Upper lobe of left lung (tissue), 6 donors: ENCODE results near the gene HMGB1. TPM values are rescaled to one million over a fixed set of nuclear protein-coding genes. Genes with fewer than 3 reads are reported as not detected.

ENCODE experiments used
- ATAC-seq, 2 donors: fragments of 200-7000 bp; cut with Tn5 transposase; one replicate each; pipeline ENCODE4 v1.9.1; 2022; ENCODE audit warnings: mild to moderate bottlenecking in 2 of 2, moderate library complexity in 2 of 2; ENCODE audit not compliant: low FRiP score in 2 of 2
- DNase-seq, 2 donors: peaks; one replicate each; pipeline ENCODE4 v3.0.0-alpha.2; 2019 to 2020
- H3K27ac ChIP-seq, 4 donors: fragments of 200-600 bp; sonication (generic); one replicate each; pipeline ENCODE4 v1.5.1; 2016 to 2019
- H3K27me3 ChIP-seq, 4 donors: fragments of 200-600 bp; sonication (generic); one replicate each; pipeline ENCODE4 v1.5.1; 2017 to 2019
- H3K36me3 ChIP-seq, 4 donors: fragments of 200-600 bp; sonication (generic); one replicate each; pipeline ENCODE4 v1.5.1; 2016 to 2019
- H3K4me1 ChIP-seq, 4 donors: fragments of 200-600 bp; sonication (generic); one replicate each; pipeline ENCODE4 v1.5.1; 2018 to 2019
- H3K4me3 ChIP-seq, 4 donors: fragments of 200-600 bp; sonication (generic); one replicate each; pipeline ENCODE4 v1.5.1; 2017 to 2019; ENCODE audit warnings: mild to moderate bottlenecking in 2 of 4, moderate library complexity in 1 of 4
- H3K9me3 ChIP-seq, 4 donors: fragments of 200-600 bp; sonication (generic); one replicate each; pipeline ENCODE4 v1.5.1; 2018 to 2019
- EP300 ChIP-seq, 4 donors: sonication (generic); formaldehyde crosslinking; IDR thresholded peaks; one replicate each; pipeline ENCODE4 v1.5.1; 2017; ENCODE audit warnings: antibody characterized with exemption in 4 of 4, control low read depth in 2 of 4
- POLR2A ChIP-seq, 4 donors: fragments of 450-650 bp; IDR thresholded peaks; one replicate each; pipeline ENCODE4 v1.5.1; 2016 to 2017; ENCODE audit warnings: antibody characterized with exemption in 4 of 4, mild to moderate bottlenecking in 2 of 4
- POLR2AphosphoS5 ChIP-seq, 2 donors: sonication (generic); formaldehyde crosslinking; IDR thresholded peaks; one replicate each; pipeline ENCODE4 v1.5.1; 2017; ENCODE audit warnings: antibody characterized with exemption in 2 of 2
- WGBS, 2 donors: methylation state at CpG; one replicate each; pipeline ENCODE4 v1.1.5; 2017 to 2018; 5-methylcytosine and 5-hydroxymethylcytosine counted together
- total RNA-seq, 6 donors: library from RNA; depleted of rRNA in 4 of 6; stranded (reverse); fragments of >200 nt in 4 of 6; gene quantifications; one replicate each; pipeline versions ENCODE4 v1.1.0 to v1.2.1, GENCODE V29; 2016 to 2021
- TF ChIP-seq, protein P1 (sequence below), 6 experiments: fragments of 450-650 bp in 4 of 6; fragments of 200-600 bp in 2 of 6; sonication (generic) in 2 of 6; IDR thresholded peaks; one replicate each; pipeline ENCODE4 v1.5.1; 2016 to 2019; ENCODE audit warnings: antibody characterized with exemption in 6 of 6
- donor health status: DM: no; HTN: no; CAD: no; lungs with moderate emphysema.
- donor health status: DM: no; HTN: yes; CAD: no; lungs with severe emphysema.

Gene HMGB1
- total RNA-seq, 6 donors from 2014 or later = 124 to 300 (median 195) TPM

DNA sequence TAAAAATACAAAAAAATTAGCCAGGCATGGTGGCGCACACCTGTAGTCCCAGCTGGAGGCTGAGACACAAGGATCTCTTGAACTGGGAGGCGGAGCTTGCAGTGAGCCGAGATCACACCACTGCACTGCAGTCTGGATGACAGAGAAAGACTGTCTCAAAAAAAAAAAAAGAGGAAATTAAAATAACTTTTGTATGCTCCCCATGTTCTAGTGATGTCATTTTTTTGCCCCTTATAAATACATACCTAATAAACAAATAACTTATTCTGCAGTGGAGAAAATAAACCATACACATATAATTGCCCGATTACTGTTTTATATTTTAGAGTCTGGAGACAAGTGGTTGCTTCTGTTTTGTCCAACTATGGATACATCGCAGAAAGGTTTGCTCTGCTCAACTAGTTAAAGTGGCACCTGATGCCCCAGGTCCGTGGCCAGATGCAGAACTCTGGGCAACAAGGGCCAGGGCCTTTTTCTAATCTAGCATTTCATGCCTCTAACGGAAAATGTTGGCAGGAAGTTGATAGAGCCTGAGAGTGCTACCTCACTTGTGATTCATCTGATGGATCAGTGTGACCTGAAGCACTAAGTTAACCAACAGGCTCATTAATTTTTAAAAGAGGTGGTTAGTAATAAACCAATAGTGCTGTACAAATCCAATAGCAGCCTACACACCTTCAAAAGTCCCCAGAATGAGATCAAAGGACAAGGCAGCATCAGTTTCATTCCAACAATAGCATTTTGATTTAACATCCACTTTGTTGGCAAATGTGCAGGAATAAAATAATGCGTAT is 24.6 kb downstream of the HMGB1 start:
- peaks cover 8 to 12% (median 11%) of the 10 kb centered on the region in 4 donors for H3K4me1 ChIP-seq
- no peak overlapping the region for H3K4me3 ChIP-seq
- H3K27me3 ChIP-seq = no peaks in the 10 kb centered on the region
- WGBS, 2 donors = 55 to 78% methylated on average over 8 of the region's 8 CpGs
- TF ChIP-seq, protein P1, sequence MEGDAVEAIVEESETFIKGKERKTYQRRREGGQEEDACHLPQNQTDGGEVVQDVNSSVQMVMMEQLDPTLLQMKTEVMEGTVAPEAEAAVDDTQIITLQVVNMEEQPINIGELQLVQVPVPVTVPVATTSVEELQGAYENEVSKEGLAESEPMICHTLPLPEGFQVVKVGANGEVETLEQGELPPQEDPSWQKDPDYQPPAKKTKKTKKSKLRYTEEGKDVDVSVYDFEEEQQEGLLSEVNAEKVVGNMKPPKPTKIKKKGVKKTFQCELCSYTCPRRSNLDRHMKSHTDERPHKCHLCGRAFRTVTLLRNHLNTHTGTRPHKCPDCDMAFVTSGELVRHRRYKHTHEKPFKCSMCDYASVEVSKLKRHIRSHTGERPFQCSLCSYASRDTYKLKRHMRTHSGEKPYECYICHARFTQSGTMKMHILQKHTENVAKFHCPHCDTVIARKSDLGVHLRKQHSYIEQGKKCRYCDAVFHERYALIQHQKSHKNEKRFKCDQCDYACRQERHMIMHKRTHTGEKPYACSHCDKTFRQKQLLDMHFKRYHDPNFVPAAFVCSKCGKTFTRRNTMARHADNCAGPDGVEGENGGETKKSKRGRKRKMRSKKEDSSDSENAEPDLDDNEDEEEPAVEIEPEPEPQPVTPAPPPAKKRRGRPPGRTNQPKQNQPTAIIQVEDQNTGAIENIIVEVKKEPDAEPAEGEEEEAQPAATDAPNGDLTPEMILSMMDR (IDR thresholded peaks at IDR 0.05) = no peak
- TF ChIP-seq POLR2A (IDR thresholded peaks at IDR 0.05) (no peak), POLR2AphosphoS5 (IDR thresholded peaks at IDR 0.05) (no peak), EP300 (IDR thresholded peaks at IDR 0.05) (no peak)
- no peak for DNase-seq
- no peak overlapping the region for H3K27ac ChIP-seq
- no peaks in the 10 kb centered on the region for H3K9me3 ChIP-seq
- ATAC-seq = no peak
- H3K36me3 ChIP-seq = no peaks in the 10 kb centered on the region

DNA sequence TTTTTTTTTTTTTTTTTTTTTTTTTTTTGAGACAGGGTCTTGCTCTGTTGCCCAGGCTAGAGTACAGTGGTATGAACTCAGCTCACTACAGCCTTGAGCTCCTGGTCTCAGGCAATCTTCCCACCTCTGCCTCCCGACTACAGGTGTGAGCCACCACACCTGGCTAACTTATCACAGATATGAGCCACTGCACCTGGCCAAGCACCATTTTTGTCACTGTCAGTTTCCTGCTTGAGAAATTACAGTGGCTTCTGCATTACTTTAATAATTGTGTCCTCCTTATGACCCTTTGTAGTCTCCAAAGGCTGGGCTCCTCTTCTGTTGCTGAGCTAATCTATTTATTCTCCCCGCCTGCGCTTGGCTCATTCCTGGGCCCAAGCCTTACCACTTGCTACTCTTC is 27.4 kb downstream of the HMGB1 start:
- TF ChIP-seq POLR2AphosphoS5 (IDR thresholded peaks at IDR 0.05) (no peak), EP300 (IDR thresholded peaks at IDR 0.05) (no peak), POLR2A (IDR thresholded peaks at IDR 0.05) (no peak)
- TF ChIP-seq, protein P1 (IDR thresholded peaks at IDR 0.05) = no peak
- Histone ChIP-seq H3K36me3 (no peaks in the 10 kb centered on the region), H3K9me3 (no peaks in the 10 kb centered on the region), H3K27ac (no peak overlapping the region), H3K4me1 (no peaks in the 10 kb centered on the region), H3K4me3 (no peak overlapping the region), H3K27me3 (no peaks in the 10 kb centered on the region)
- WGBS, 2 donors = 93 to 98% methylated on average over 3 of the region's 3 CpGs
- no peak for DNase-seq
- ATAC-seq = no peak

DNA sequence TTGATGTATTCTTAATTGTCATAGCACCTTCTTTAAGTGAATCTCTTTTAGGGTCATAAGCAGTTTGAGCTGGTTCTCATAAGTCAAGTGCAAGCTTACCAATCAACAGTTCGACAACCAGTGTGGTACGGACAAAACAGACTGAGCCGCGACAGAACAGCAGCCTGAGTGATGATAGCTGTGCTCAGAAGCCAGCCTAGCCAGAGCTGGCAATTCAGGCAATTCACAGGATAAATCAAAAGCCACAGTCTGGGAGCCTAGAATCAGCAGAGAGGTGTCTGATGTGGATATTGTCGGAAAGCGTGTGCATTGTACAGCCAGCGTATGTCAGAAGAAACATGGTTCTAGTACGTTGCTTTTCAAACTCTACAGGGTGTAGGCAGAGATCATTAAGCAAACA is 28.6 kb downstream of the HMGB1 start:
- no peak for ATAC-seq

DNA sequence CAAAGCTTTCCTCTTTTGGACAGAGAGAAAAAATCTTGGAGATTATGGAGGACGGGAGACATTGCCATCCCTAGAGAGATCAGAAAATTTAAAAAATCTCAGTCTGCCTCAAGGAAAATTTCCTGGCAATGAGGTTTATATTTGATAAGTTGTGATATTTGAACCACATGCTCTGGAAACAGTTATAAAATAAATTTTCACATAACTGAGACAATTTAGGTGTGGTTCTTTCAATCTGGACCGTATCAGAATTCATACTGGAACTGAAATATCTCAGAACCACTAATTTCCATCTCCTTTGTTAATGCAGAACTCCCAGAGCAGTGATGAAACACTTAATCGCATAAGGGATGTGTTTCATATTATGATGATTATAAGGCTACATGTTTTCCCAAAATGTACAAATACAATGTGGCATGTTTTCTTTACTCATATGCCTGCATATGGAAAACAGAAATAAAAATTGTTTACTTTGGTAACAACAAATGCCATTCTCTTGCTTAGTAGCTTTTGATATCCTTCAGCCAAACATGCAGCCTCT is 29.8 kb downstream of the HMGB1 start:
- Histone ChIP-seq H3K4me3 (no peak overlapping the region), H3K9me3 (no peaks in the 10 kb centered on the region), H3K36me3 (no peaks in the 10 kb centered on the region), H3K4me1 (no peaks in the 10 kb centered on the region), H3K27me3 (no peaks in the 10 kb centered on the region), H3K27ac (no peak overlapping the region)
- ATAC-seq (no peak), DNase-seq (no peak)
- 87 to 88% methylated on average over 3 of the region's 3 CpGs for WGBS, 2 donors
- no peak for TF ChIP-seq EP300 (IDR thresholded peaks at IDR 0.05)
- TF ChIP-seq, protein P1 (IDR thresholded peaks at IDR 0.05) = no peak
- TF ChIP-seq POLR2A (IDR thresholded peaks at IDR 0.05) = no peak
- no peak for TF ChIP-seq POLR2AphosphoS5 (IDR thresholded peaks at IDR 0.05)

More for the DNA sequence above, 28.6 kb downstream of the HMGB1 start:
- Histone ChIP-seq H3K27me3 (no peaks in the 10 kb centered on the region), H3K4me1 (no peaks in the 10 kb centered on the region), H3K9me3 (no peaks in the 10 kb centered on the region), H3K4me3 (no peak overlapping the region), H3K36me3 (no peaks in the 10 kb centered on the region), H3K27ac (no peak overlapping the region)
- 79 to 80% methylated on average over 8 of the region's 8 CpGs for WGBS, 2 donors
- no peak for DNase-seq
- TF ChIP-seq, protein P1 (IDR thresholded peaks at IDR 0.05) = no peak
- TF ChIP-seq POLR2AphosphoS5 (IDR thresholded peaks at IDR 0.05) (no peak), EP300 (IDR thresholded peaks at IDR 0.05) (no peak), POLR2A (IDR thresholded peaks at IDR 0.05) (no peak)
